ENCODE data around the gene LDLRAD4.

DNA sequence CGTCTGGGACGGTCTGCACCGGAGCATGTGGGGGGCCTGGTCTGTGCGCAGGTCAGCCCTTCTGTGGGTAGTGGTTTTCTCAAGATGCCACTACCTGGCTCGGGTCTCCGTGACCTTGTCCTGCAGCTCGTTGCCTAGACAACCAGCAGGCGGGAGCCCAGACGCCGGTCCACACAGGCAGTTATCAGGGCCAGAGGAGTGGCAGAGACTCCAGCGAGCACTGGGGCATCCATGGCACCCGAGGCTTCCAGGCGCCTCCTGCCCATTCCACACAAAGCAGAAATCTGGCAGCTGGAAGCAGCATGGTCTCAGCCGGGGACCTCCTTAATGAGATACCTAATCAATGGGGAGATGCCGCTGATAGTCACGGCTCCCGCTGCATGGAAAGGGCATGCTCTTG is 351.7 kb downstream of the LDLRAD4 start:
- TF ChIP-seq, protein P1, sequence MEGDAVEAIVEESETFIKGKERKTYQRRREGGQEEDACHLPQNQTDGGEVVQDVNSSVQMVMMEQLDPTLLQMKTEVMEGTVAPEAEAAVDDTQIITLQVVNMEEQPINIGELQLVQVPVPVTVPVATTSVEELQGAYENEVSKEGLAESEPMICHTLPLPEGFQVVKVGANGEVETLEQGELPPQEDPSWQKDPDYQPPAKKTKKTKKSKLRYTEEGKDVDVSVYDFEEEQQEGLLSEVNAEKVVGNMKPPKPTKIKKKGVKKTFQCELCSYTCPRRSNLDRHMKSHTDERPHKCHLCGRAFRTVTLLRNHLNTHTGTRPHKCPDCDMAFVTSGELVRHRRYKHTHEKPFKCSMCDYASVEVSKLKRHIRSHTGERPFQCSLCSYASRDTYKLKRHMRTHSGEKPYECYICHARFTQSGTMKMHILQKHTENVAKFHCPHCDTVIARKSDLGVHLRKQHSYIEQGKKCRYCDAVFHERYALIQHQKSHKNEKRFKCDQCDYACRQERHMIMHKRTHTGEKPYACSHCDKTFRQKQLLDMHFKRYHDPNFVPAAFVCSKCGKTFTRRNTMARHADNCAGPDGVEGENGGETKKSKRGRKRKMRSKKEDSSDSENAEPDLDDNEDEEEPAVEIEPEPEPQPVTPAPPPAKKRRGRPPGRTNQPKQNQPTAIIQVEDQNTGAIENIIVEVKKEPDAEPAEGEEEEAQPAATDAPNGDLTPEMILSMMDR (IDR thresholded peaks at IDR 0.05; ENCODE audit: borderline replicate concordance, extremely low read depth, low read length, poor library complexity, severe bottlenecking) = no peak
- no peak for TF ChIP-seq EZH2 (IDR thresholded peaks at IDR 0.05; ENCODE audit: borderline replicate concordance, low read depth, low read length, severe bottlenecking)

Data from DND-41 (cell line).